Stromal cell of bone marrow (primary cell): ENCODE results near the gene SLC35F4.
"Not testable (repeated sequence)": the region's sequence is repeated elsewhere in the genome, so short reads cannot be mapped to it uniquely, and the experiment has no call there.

Experiments
- DNase-seq: peaks from one replicate; pipeline ENCODE4 v3.0.0-alpha.2; 2012; ENCODE audit warnings: low read depth

Gene SLC35F4

GRCh38 chr14:57796556-57796955, 69.3 kb downstream of the SLC35F4 start:
- no peak for DNase-seq

GRCh38 chr14:57785058-57785457, 80.8 kb downstream of the SLC35F4 start:
- no peak for DNase-seq

- no peak for DNase-seq
Observed at GRCh38 chr14:57771801-57772200, 94.1 kb downstream of the SLC35F4 start.

GRCh38 chr14:57769863-57770523, 95.9 kb downstream of the SLC35F4 start:
- DNase-seq: no peak

- no peak for DNase-seq
Observed at GRCh38 chr14:57761800-57762199, 104.1 kb downstream of the SLC35F4 start.

GRCh38 chr14:57760896-57761295, 105.0 kb downstream of the SLC35F4 start:
- no peak for DNase-seq

GRCh38 chr14:57755018-57755521, 110.8 kb downstream of the SLC35F4 start:
- DNase-seq: no peak

- DNase-seq: no peak
Observed at GRCh38 chr14:57754527-57754926, 111.4 kb downstream of the SLC35F4 start.

- DNase-seq: no peak
Observed at GRCh38 chr14:57753821-57754220, 112.1 kb downstream of the SLC35F4 start.

GRCh38 chr14:57752142-57752695, 113.7 kb downstream of the SLC35F4 start:
- DNase-seq: not testable (repeated sequence)

GRCh38 chr14:57751400-57751799, 114.5 kb downstream of the SLC35F4 start:
- no peak for DNase-seq

GRCh38 chr14:57749267-57749666, 116.6 kb downstream of the SLC35F4 start:
- DNase-seq: peak; percentile 14

- no peak for DNase-seq
Observed at GRCh38 chr14:57748279-57748678, 117.6 kb downstream of the SLC35F4 start.

- DNase-seq: no peak
Observed at GRCh38 chr14:57747036-57747435, 118.9 kb downstream of the SLC35F4 start.

- no peak for DNase-seq
Observed at GRCh38 chr14:57746563-57746962, 119.3 kb downstream of the SLC35F4 start.

GRCh38 chr14:57739516-57739915, 126.4 kb downstream of the SLC35F4 start:
- DNase-seq: no peak

GRCh38 chr14:57737598-57737997, 128.3 kb downstream of the SLC35F4 start:
- no peak for DNase-seq

- DNase-seq: no peak
Observed at GRCh38 chr14:57736391-57736790, 129.5 kb downstream of the SLC35F4 start.

GRCh38 chr14:57735276-57735675, 130.6 kb downstream of the SLC35F4 start:
- DNase-seq: no peak

- peak; percentile 25 for DNase-seq
Observed at GRCh38 chr14:57732463-57733285, 133.2 kb downstream of the SLC35F4 start.

GRCh38 chr14:57729208-57730187, 136.4 kb downstream of the SLC35F4 start:
- DNase-seq: no peak
